Activated T-cell treated with anti-CD3 and anti-CD28 coated beads, Interleukin-2, amount 50 U/mL, for 24 hours (primary cell): ENCODE results near the gene SIGLEC7.

ENCODE experiments used
- DNase-seq: peaks from one replicate; pipeline ENCODE4 v3.0.0-alpha.2; 2020
- H3K27ac Mint-ChIP-seq: 2 replicates; pipeline ENCODE4 v1.8.0; 2020; ENCODE audit warnings: mild to moderate bottlenecking, mixed read lengths
- H3K27me3 Mint-ChIP-seq: 2 replicates; pipeline ENCODE4 v1.8.0; 2020; ENCODE audit warnings: mixed read lengths
- H3K36me3 Mint-ChIP-seq: 2 replicates; pipeline ENCODE4 v1.8.0; 2020; ENCODE audit warnings: low read depth, mixed read lengths
- H3K4me1 Mint-ChIP-seq: 2 replicates; pipeline ENCODE4 v1.8.0; 2020; ENCODE audit warnings: low read depth, mixed read lengths
- H3K4me3 Mint-ChIP-seq: 2 replicates; pipeline ENCODE4 v1.8.0; 2020; ENCODE audit warnings: mild to moderate bottlenecking, moderate library complexity, mixed read lengths
- H3K9me3 Mint-ChIP-seq: 2 replicates; pipeline ENCODE4 v1.8.0; 2020; ENCODE audit warnings: mixed read lengths

Gene SIGLEC7

GRCh38 chr19:51142119-51142518 lies at the start of gene SIGLEC7:
Gene SIGLEC7, plus strand, starts transcription at chr19:51142301. Its CDS starts 69 bp downstream, at chr19:51142370.
- H3K4me3 Mint-ChIP-seq = no peak within 1 kb of the TSS
- no peak for DNase-seq
- H3K9me3 Mint-ChIP-seq = no peaks in the 10 kb centered on the region
- H3K36me3 Mint-ChIP-seq = no peaks in the 10 kb centered on the region
- peaks cover 16% of the 10 kb centered on the region for H3K4me1 Mint-ChIP-seq
- H3K27ac Mint-ChIP-seq = no peak within 1 kb of the TSS
- H3K27me3 Mint-ChIP-seq = no peaks in the 10 kb centered on the region

- Mint-ChIP-seq H3K27ac (no peak overlapping the region), H3K27me3 (no peaks in the 10 kb centered on the region), H3K4me3 (no peak overlapping the region)
These were observed 49.0 kb upstream of the SIGLEC7 start for GRCh38 chr19:51093101-51093500.

GRCh38 chr19:51093510-51094345 lies 48.4 kb upstream of the SIGLEC7 start:
- no peak overlapping the region for H3K4me3 Mint-ChIP-seq
- H3K36me3 Mint-ChIP-seq = peaks cover 35% of the 10 kb centered on the region
- H3K27ac Mint-ChIP-seq = no peak overlapping the region
- H3K27me3 Mint-ChIP-seq = no peaks in the 10 kb centered on the region
- H3K4me1 Mint-ChIP-seq = peaks cover 16% of the 10 kb centered on the region
- H3K9me3 Mint-ChIP-seq = no peaks in the 10 kb centered on the region
- DNase-seq = no peak

More at GRCh38 chr19:51093101-51093500, 49.0 kb upstream of the SIGLEC7 start:
- no peak for DNase-seq
- H3K9me3 Mint-ChIP-seq = no peaks in the 10 kb centered on the region
- H3K4me1 Mint-ChIP-seq = peaks cover 16% of the 10 kb centered on the region
- H3K36me3 Mint-ChIP-seq = peaks cover 32% of the 10 kb centered on the region

GRCh38 chr19:51094696-51095279 lies 47.3 kb upstream of the SIGLEC7 start:
- H3K27me3 Mint-ChIP-seq = no peaks in the 10 kb centered on the region
- no peak overlapping the region for H3K27ac Mint-ChIP-seq
- no peak overlapping the region for H3K4me3 Mint-ChIP-seq
- H3K36me3 Mint-ChIP-seq = peaks cover 43% of the 10 kb centered on the region
- H3K4me1 Mint-ChIP-seq = peaks cover 20% of the 10 kb centered on the region
- H3K9me3 Mint-ChIP-seq = no peaks in the 10 kb centered on the region
- peak; percentile 55 for DNase-seq

GRCh38 chr19:51096473-51097165 lies 45.5 kb upstream of the SIGLEC7 start:
- peak overlapping the region; percentile 4 for H3K27ac Mint-ChIP-seq
- no peak for DNase-seq
- peaks cover 61% of the 10 kb centered on the region for H3K36me3 Mint-ChIP-seq
- H3K4me1 Mint-ChIP-seq = peaks cover 28% of the 10 kb centered on the region
- H3K9me3 Mint-ChIP-seq = no peaks in the 10 kb centered on the region
- no peaks in the 10 kb centered on the region for H3K27me3 Mint-ChIP-seq
- no peak overlapping the region for H3K4me3 Mint-ChIP-seq

GRCh38 chr19:51097166-51097738 lies 44.8 kb upstream of the SIGLEC7 start:
- Mint-ChIP-seq H3K4me1 (peaks cover 31% of the 10 kb centered on the region), H3K27ac (peak overlapping the region; percentile 4), H3K27me3 (no peaks in the 10 kb centered on the region), H3K4me3 (no peak overlapping the region), H3K9me3 (no peaks in the 10 kb centered on the region), H3K36me3 (peaks cover 67% of the 10 kb centered on the region)
- DNase-seq = peak; percentile 76

GRCh38 chr19:51097796-51098195 lies 44.3 kb upstream of the SIGLEC7 start:
- no peak overlapping the region for H3K27ac Mint-ChIP-seq
- no peaks in the 10 kb centered on the region for H3K27me3 Mint-ChIP-seq
- DNase-seq = no peak
- H3K9me3 Mint-ChIP-seq = no peaks in the 10 kb centered on the region
- no peak overlapping the region for H3K4me3 Mint-ChIP-seq
- peaks cover 73% of the 10 kb centered on the region for H3K36me3 Mint-ChIP-seq
- peaks cover 36% of the 10 kb centered on the region for H3K4me1 Mint-ChIP-seq

GRCh38 chr19:51098365-51099046 lies 43.6 kb upstream of the SIGLEC7 start:
- Mint-ChIP-seq H3K4me3 (peak overlapping the region; percentile 62), H3K27me3 (no peaks in the 10 kb centered on the region), H3K9me3 (no peaks in the 10 kb centered on the region), H3K4me1 (peaks cover 40% of the 10 kb centered on the region), H3K36me3 (peaks cover 80% of the 10 kb centered on the region), H3K27ac (no peak overlapping the region)
- DNase-seq = peak; percentile 58

GRCh38 chr19:51099047-51099382 lies 43.1 kb upstream of the SIGLEC7 start:
- Mint-ChIP-seq H3K36me3 (peaks cover 85% of the 10 kb centered on the region), H3K4me1 (peaks cover 43% of the 10 kb centered on the region)

GRCh38 chr19:51100601-51101000 lies 41.5 kb upstream of the SIGLEC7 start:
- Mint-ChIP-seq H3K4me3 (no peak overlapping the region), H3K36me3 (peaks cover 88% of the 10 kb centered on the region), H3K27ac (peak overlapping the region; percentile 26)

More at GRCh38 chr19:51099047-51099382, 43.1 kb upstream of the SIGLEC7 start:
- Mint-ChIP-seq H3K9me3 (no peaks in the 10 kb centered on the region), H3K27ac (peak overlapping the region; percentile 69), H3K4me3 (peak overlapping the region; percentile 62), H3K27me3 (no peaks in the 10 kb centered on the region)
- DNase-seq = no peak

GRCh38 chr19:51101171-51101865 lies 40.8 kb upstream of the SIGLEC7 start:
- Mint-ChIP-seq H3K27me3 (no peaks in the 10 kb centered on the region), H3K36me3 (peaks cover 88% of the 10 kb centered on the region), H3K27ac (peak overlapping the region; percentile 26), H3K4me1 (peaks cover 58% of the 10 kb centered on the region), H3K9me3 (no peaks in the 10 kb centered on the region), H3K4me3 (no peak overlapping the region)
- no peak for DNase-seq

More at GRCh38 chr19:51100601-51101000, 41.5 kb upstream of the SIGLEC7 start:
- no peaks in the 10 kb centered on the region for H3K9me3 Mint-ChIP-seq
- H3K27me3 Mint-ChIP-seq = no peaks in the 10 kb centered on the region
- no peak for DNase-seq
- peaks cover 52% of the 10 kb centered on the region for H3K4me1 Mint-ChIP-seq

GRCh38 chr19:51102991-51103390 lies 39.1 kb upstream of the SIGLEC7 start:
- Mint-ChIP-seq H3K4me1 (peaks cover 55% of the 10 kb centered on the region), H3K27me3 (no peaks in the 10 kb centered on the region), H3K36me3 (peaks cover 86% of the 10 kb centered on the region), H3K27ac (peak overlapping the region; percentile 5), H3K4me3 (no peak overlapping the region), H3K9me3 (no peaks in the 10 kb centered on the region)
- DNase-seq = no peak

GRCh38 chr19:51103926-51104341 lies 38.2 kb upstream of the SIGLEC7 start:
- Mint-ChIP-seq H3K36me3 (peaks cover 86% of the 10 kb centered on the region), H3K4me1 (peaks cover 61% of the 10 kb centered on the region), H3K9me3 (no peaks in the 10 kb centered on the region), H3K27me3 (no peaks in the 10 kb centered on the region), H3K4me3 (no peak overlapping the region), H3K27ac (no peak overlapping the region)
- DNase-seq = no peak
